Ishikawa (cell line): ENCODE data around the gene PTPN14.

Experiments
- CEBPB ChIP-seq: IDR thresholded peaks from 2 replicates; pipeline ENCODE4 v1.6.1; 2012
- CREB1 ChIP-seq: IDR thresholded peaks from 2 replicates; pipeline ENCODE4 v1.6.1; 2012; ENCODE audit warnings: low read depth
- EGR1 ChIP-seq: IDR thresholded peaks from 2 replicates; pipeline ENCODE4 v1.6.1; 2012
- EP300 ChIP-seq: IDR thresholded peaks from 2 replicates; pipeline ENCODE4 v1.6.1; 2012; ENCODE audit warnings: borderline replicate concordance
- FOXM1 ChIP-seq: IDR thresholded peaks from 2 replicates; pipeline ENCODE4 v1.6.1; 2012; ENCODE audit warnings: low read depth, borderline replicate concordance
- NFIC ChIP-seq: IDR thresholded peaks from 2 replicates; pipeline ENCODE4 v1.6.1; 2012
- RAD21 ChIP-seq: IDR thresholded peaks from 2 replicates; pipeline ENCODE4 v1.6.1; 2012; ENCODE audit warnings: low read depth
- REST ChIP-seq: IDR thresholded peaks from 2 replicates; pipeline ENCODE4 v1.6.1; 2012; ENCODE audit warnings: low read depth, mild to moderate bottlenecking
- TAF1 ChIP-seq: IDR thresholded peaks from 2 replicates; pipeline ENCODE4 v1.6.1; 2012; ENCODE audit warnings: low read depth, mild to moderate bottlenecking
- TCF12 ChIP-seq: IDR thresholded peaks from 2 replicates; pipeline ENCODE4 v1.6.1; 2012; ENCODE audit warnings: low read depth
- TEAD4 ChIP-seq: IDR thresholded peaks from 2 replicates; pipeline ENCODE4 v1.6.1; 2012
- USF1 ChIP-seq: IDR thresholded peaks from 2 replicates; pipeline ENCODE4 v1.6.1; 2012
- YY1 ChIP-seq: IDR thresholded peaks from 2 replicates; pipeline ENCODE4 v1.6.1; 2012; ENCODE audit warnings: low read depth
- ZBTB7A ChIP-seq: IDR thresholded peaks from 2 replicates; pipeline ENCODE4 v1.6.1; 2012; ENCODE audit warnings: low read depth
- TF ChIP-seq, protein P1 (sequence below): IDR thresholded peaks from 2 replicates; pipeline ENCODE4 v1.6.1; 2012

The PTPN14 gene

GRCh38 chr1:214541206-214541605 lies 10.2 kb downstream of the PTPN14 start:
- no peak for TF ChIP-seq YY1
- no peak for TF ChIP-seq USF1
- no peak for TF ChIP-seq FOXM1
- TF ChIP-seq EGR1 = no peak
- TF ChIP-seq RAD21 = no peak
- no peak for TF ChIP-seq TAF1
- TF ChIP-seq TCF12 = no peak
- no peak for TF ChIP-seq ZBTB7A
- TF ChIP-seq TEAD4 = no peak
- TF ChIP-seq CREB1 = no peak
- TF ChIP-seq, protein P1, sequence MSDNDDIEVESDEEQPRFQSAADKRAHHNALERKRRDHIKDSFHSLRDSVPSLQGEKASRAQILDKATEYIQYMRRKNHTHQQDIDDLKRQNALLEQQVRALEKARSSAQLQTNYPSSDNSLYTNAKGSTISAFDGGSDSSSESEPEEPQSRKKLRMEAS = no peak
- no peak for TF ChIP-seq EP300

- TF ChIP-seq EGR1 (no peak), TAF1 (no peak), TEAD4 (no peak), TCF12 (no peak), FOXM1 (no peak)
Observed at GRCh38 chr1:214540324-214540723, 11.1 kb downstream of the PTPN14 start.

- TF ChIP-seq FOXM1 = no peak
- TF ChIP-seq, protein P1 = no peak
Observed at GRCh38 chr1:214538496-214538895, 12.9 kb downstream of the PTPN14 start.

- no peak for TF ChIP-seq ZBTB7A
- TF ChIP-seq, protein P1 = no peak
Observed at GRCh38 chr1:214537872-214538473, 13.4 kb downstream of the PTPN14 start.

DNA sequence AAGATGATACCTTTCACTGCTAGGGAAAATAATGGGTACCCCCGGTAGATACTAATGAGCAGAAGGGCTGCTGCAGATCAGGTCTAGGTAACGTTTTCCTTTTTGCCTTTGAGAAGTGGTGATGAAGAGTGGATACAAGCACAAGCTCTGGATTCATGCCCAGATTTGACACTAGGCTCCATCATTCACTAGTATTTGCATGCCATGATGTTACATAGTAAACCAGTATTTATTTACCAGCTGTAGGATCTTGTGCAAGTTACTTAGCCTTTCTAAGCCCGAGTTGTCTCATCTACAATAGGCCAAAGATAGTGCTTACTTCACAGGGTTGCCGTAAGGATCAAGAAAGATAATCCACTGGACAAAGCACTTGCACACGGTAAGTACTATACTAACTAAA lies 14.2 kb downstream of the PTPN14 start:
- no peak for TF ChIP-seq FOXM1
- TF ChIP-seq, protein P1 = no peak
- no peak for TF ChIP-seq ZBTB7A
- no peak for TF ChIP-seq TAF1
- TF ChIP-seq CREB1 = no peak
- TF ChIP-seq RAD21 = no peak
- TF ChIP-seq NFIC = no peak
- no peak for TF ChIP-seq YY1
- TF ChIP-seq EP300 = no peak
- TF ChIP-seq TCF12 = no peak
- TF ChIP-seq USF1 = no peak
- TF ChIP-seq REST = no peak
- no peak for TF ChIP-seq TEAD4
- no peak for TF ChIP-seq CEBPB
- no peak for TF ChIP-seq EGR1

- TF ChIP-seq YY1 (no peak), EP300 (no peak), ZBTB7A (no peak), FOXM1 (no peak), USF1 (no peak)
Observed at GRCh38 chr1:214532070-214532469, 19.3 kb downstream of the PTPN14 start.

- TF ChIP-seq, protein P1 = no peak
- no peak for TF ChIP-seq TAF1
- no peak for TF ChIP-seq TCF12
- TF ChIP-seq REST = no peak
- no peak for TF ChIP-seq TEAD4
- TF ChIP-seq EP300 = no peak
- TF ChIP-seq CREB1 = no peak
- no peak for TF ChIP-seq NFIC
- TF ChIP-seq EGR1 = no peak
- no peak for TF ChIP-seq YY1
- no peak for TF ChIP-seq ZBTB7A
- TF ChIP-seq RAD21 = no peak
- no peak for TF ChIP-seq CEBPB
- no peak for TF ChIP-seq FOXM1
- no peak for TF ChIP-seq USF1
Observed at GRCh38 chr1:214525535-214526019, 25.8 kb downstream of the PTPN14 start.
